Motor neuron (in vitro differentiated cells): ENCODE data around the gene YJU2. TPM values are rescaled to one million over a fixed set of nuclear protein-coding genes. Genes with fewer than 3 reads are reported as not detected.
"Not testable (repeated sequence)": the region's sequence is repeated elsewhere in the genome, so short reads cannot be mapped to it uniquely, and the experiment has no call there.

Experiments used
- ATAC-seq, 8 experiments: fragments of 200-7000 bp; cut with Tn5 transposase; replicated peaks in 6 of 8; 2 replicates each; pipeline ENCODE4 v1.8.0; 2021; ENCODE audit warnings: mild to moderate bottlenecking in 8 of 8, moderate library complexity in 8 of 8
- H3K27ac ChIP-seq, 2 donors: fragments of 250-450 bp; sonication (Bioruptor Pico); 2 replicates each; pipeline ENCODE4 v1.9.0; 2021; ENCODE audit warnings: antibody characterized with exemption in 2 of 2, mild to moderate bottlenecking in 2 of 2, moderate library complexity in 1 of 2
- H3K4me1 ChIP-seq, 2 donors: fragments of 250-450 bp; sonication (Bioruptor Pico); replicated peaks in 1 of 2; 2 replicates each; pipeline ENCODE4 v1.6.1; 2021; ENCODE audit warnings: antibody characterized with exemption in 2 of 2, mild to moderate bottlenecking in 2 of 2, moderate library complexity in 1 of 2
- H3K4me3 ChIP-seq, 5 donors: fragments of 250-450 bp; sonication (Bioruptor Pico); 2 replicates each; pipeline ENCODE4 v1.9.0; 2021; ENCODE audit warnings: antibody characterized with exemption in 5 of 5, mild to moderate bottlenecking in 5 of 5, moderate library complexity in 4 of 5
- WGBS, 10 experiments: fragments of 450-650 bp; shearing (Covaris generic); methylation state at CpG; one replicate each; pipeline ENCODE4 v1.0.0; 2022; 5-methylcytosine and 5-hydroxymethylcytosine counted together
- in situ Hi-C, 9 experiments: fragments of 400-800 bp; cut with MboI; loops; one replicate each; pipeline ENCODE4 v1.15.0; 2021; ENCODE audit warnings: low sequenced_read_pairs in 9 of 9, low pct_unique_long_range_greater_than_20kb in 2 of 9; ENCODE audit not compliant: unreplicated experiment in 9 of 9
- total RNA-seq, 8 experiments: library from RNA; unstranded; fragments of 300-600 nt; gene quantifications; 2 replicates each; pipeline versions ENCODE4 v1.2.3 to v1.2.4, GENCODE V29; 2022

Gene YJU2
- total RNA-seq, 8 experiments from 2014 or later, result 12.0 to 26.1 (median 17.4) TPM

- H3K4me3 ChIP-seq, H3K4me1 ChIP-seq, ATAC-seq, in situ Hi-C loops, H3K27ac ChIP-seq: not testable (repeated sequence)
- WGBS, 10 experiments, result 60 to 94% (median 85%) methylated on average over 1 to 5 of the region's 6 CpGs; no CpG with 5 or more reads in 4 of the 10 experiments
Observed at GRCh38 chr19:4231521-4231920, 15.4 kb upstream of the YJU2 start.

GRCh38 chr19:4232139-4232538, 14.7 kb upstream of the YJU2 start:
- in situ Hi-C loops, H3K27ac ChIP-seq, ATAC-seq, H3K4me1 ChIP-seq, H3K4me3 ChIP-seq: not testable (repeated sequence)
- 52 to 80% (median 65%) methylated on average over 2 to 5 of the region's 5 CpGs; no CpG with 5 or more reads in 1 of the 10 experiments for WGBS, 10 experiments

- ATAC-seq, result peak in 7 of 8 experiments; percentile 18 to 57 (median 38)
- no peaks in the 10 kb centered on the region for H3K4me1 ChIP-seq
- in situ Hi-C loops, result no loop called here
- no peak overlapping the region for H3K4me3 ChIP-seq
- H3K27ac ChIP-seq, result no peak overlapping the region
- WGBS, 10 experiments, result 29 to 100% (median 71%) methylated on average over 1 to 5 of the region's 21 CpGs; no CpG with 5 or more reads in 2 of the 10 experiments
Observed at GRCh38 chr19:4232614-4233281, 14.1 kb upstream of the YJU2 start.

GRCh38 chr19:4233282-4233853, 13.5 kb upstream of the YJU2 start:
- peak; percentile 21 to 66 (median 44) for ATAC-seq
- Histone ChIP-seq H3K4me1 (no peaks in the 10 kb centered on the region), H3K4me3 (no peak overlapping the region), H3K27ac (no peak overlapping the region)
- 64 to 80% methylated on average over 2 of the region's 11 CpGs; no CpG with 5 or more reads in 8 of the 10 experiments for WGBS, 10 experiments
- in situ Hi-C loops, result no loop called here

- no peak for ATAC-seq
- Histone ChIP-seq H3K4me3 (no peak overlapping the region), H3K4me1 (no peaks in the 10 kb centered on the region), H3K27ac (no peak overlapping the region)
- WGBS, 10 experiments, result 48 to 89% (median 76%) methylated on average over 2 to 10 of the region's 21 CpGs; no CpG with 5 or more reads in 2 of the 10 experiments
- in situ Hi-C loops, result no loop called here
Observed at GRCh38 chr19:4234142-4234861, 12.6 kb upstream of the YJU2 start.

GRCh38 chr19:4234862-4235201, 12.0 kb upstream of the YJU2 start:
- WGBS, 10 experiments, result 35 to 80% (median 66%) methylated on average over 1 to 8 of the region's 13 CpGs; no CpG with 5 or more reads in 6 of the 10 experiments
- in situ Hi-C loops, result no loop called here
- ATAC-seq, result no peak

GRCh38 chr19:4237510-4237909, 9.4 kb upstream of the YJU2 start:
- ATAC-seq, H3K4me1 ChIP-seq, H3K27ac ChIP-seq, in situ Hi-C loops, H3K4me3 ChIP-seq: not testable (repeated sequence)
- WGBS, 10 experiments, result 76 to 100% (median 88%) methylated on average over 1 to 15 of the region's 16 CpGs; no CpG with 5 or more reads in 3 of the 10 experiments

More at GRCh38 chr19:4234862-4235201, 12.0 kb upstream of the YJU2 start:
- no peaks in the 10 kb centered on the region for H3K4me1 ChIP-seq
- no peak overlapping the region for H3K4me3 ChIP-seq
- no peak overlapping the region for H3K27ac ChIP-seq

- in situ Hi-C loops, result no loop called here
- 67 to 100% (median 93%) methylated on average over 1 to 3 of the region's 4 CpGs; no CpG with 5 or more reads in 5 of the 10 experiments for WGBS, 10 experiments
- H3K4me1 ChIP-seq, result no peaks in the 10 kb centered on the region
- H3K27ac ChIP-seq, result no peak overlapping the region
- H3K4me3 ChIP-seq, result no peak overlapping the region
- no peak for ATAC-seq
Observed at GRCh38 chr19:4238831-4239230, 8.0 kb upstream of the YJU2 start.

GRCh38 chr19:4241824-4242430, 5.0 kb upstream of the YJU2 start:
- in situ Hi-C loops, result no loop called here
- Histone ChIP-seq H3K27ac (no peak overlapping the region), H3K4me3 (no peak overlapping the region), H3K4me1 (peaks cover 0 to 5% of the 10 kb centered on the region in 2 donors)
- 13 to 68% (median 43%) methylated on average over 1 to 5 of the region's 5 CpGs; no CpG with 5 or more reads in 1 of the 10 experiments for WGBS, 10 experiments
- ATAC-seq, result no peak

- in situ Hi-C loops, H3K27ac ChIP-seq, ATAC-seq, H3K4me1 ChIP-seq, H3K4me3 ChIP-seq: not testable (repeated sequence)
- WGBS, 10 experiments, result 86 to 100% (median 100%) methylated on average over 1 to 5 of the region's 6 CpGs; no CpG with 5 or more reads in 6 of the 10 experiments
Observed at GRCh38 chr19:4245938-4246337, 942 bp upstream of the YJU2 start.

GRCh38 chr19:4256563-4256962, 9.7 kb downstream of the YJU2 start:
- no peak overlapping the region for H3K4me3 ChIP-seq
- in situ Hi-C loops, result loop anchor here in 1 of 9 experiments (25.0 kb wide), 1 partner anchor 381 kb away; the partner anchor contains the start of gene TNFAIP8L1
- 80 to 100% (median 100%) methylated on average over 1 to 3 of the region's 4 CpGs; no CpG with 5 or more reads in 2 of the 10 experiments for WGBS, 10 experiments
- H3K27ac ChIP-seq, result no peak overlapping the region
- ATAC-seq, result no peak
- H3K4me1 ChIP-seq, result no peaks in the 10 kb centered on the region

- in situ Hi-C loops, result loop anchor here in 1 of 9 experiments (25.0 kb wide), 1 partner anchor 380 kb away; the partner anchor contains the start of gene TNFAIP8L1
- Histone ChIP-seq H3K4me1 (no peaks in the 10 kb centered on the region), H3K27ac (no peak overlapping the region), H3K4me3 (no peak overlapping the region)
- no peak for ATAC-seq
- WGBS, 10 experiments, result 61 to 100% (median 100%) methylated on average over 1 to 5 of the region's 6 CpGs; no CpG with 5 or more reads in 2 of the 10 experiments
Observed at GRCh38 chr19:4257025-4257424, 10.1 kb downstream of the YJU2 start.
